WTC11 (cell line): ENCODE measurements around the gene ZNF236. TPM values are rescaled to one million over a fixed set of nuclear protein-coding genes. Genes with fewer than 3 reads are reported as not detected.

Source experiments
- ATAC-seq: fragments of 200-7000 bp; cut with Tn5 transposase; 2 replicates; pipeline ENCODE4 v1.10.0; 2021; ENCODE audit warnings: mild to moderate bottlenecking, moderate library complexity
- CTCF ChIA-PET: fragments of 300-600 bp; sonication (Branson Sonifier 250); formaldehyde crosslinking; loops from one replicate; lab custom pipeline; 2021; ENCODE audit warnings: antibody characterized with exemption; lab: Charles Lee
- POLR2A ChIA-PET: fragments of 350-600 bp; sonication (Branson Sonifier 250); formaldehyde crosslinking; loops from one replicate; lab custom pipeline; 2021; ENCODE audit warnings: antibody characterized with exemption; lab: Charles Lee
- DNase-seq: peaks from one replicate; pipeline ENCODE4 v3.0.0; 2021; ENCODE audit warnings: low spot score
- H3K27ac Mint-ChIP-seq: 2 replicates; pipeline ENCODE4 v1.8.0; 2021; ENCODE audit warnings: mixed read lengths
- H3K27me3 Mint-ChIP-seq: 2 replicates; pipeline ENCODE4 v1.8.0; 2021; ENCODE audit warnings: low read depth, mild to moderate bottlenecking, moderate library complexity, mixed read lengths
- H3K36me3 Mint-ChIP-seq: 2 replicates; pipeline ENCODE4 v1.8.0; 2021; ENCODE audit warnings: mixed read lengths
- H3K4me1 Mint-ChIP-seq: 2 replicates; pipeline ENCODE4 v1.8.0; 2022; ENCODE audit warnings: mixed read lengths
- H3K4me3 Mint-ChIP-seq: 2 replicates; pipeline ENCODE4 v1.8.0; 2021; ENCODE audit warnings: mild to moderate bottlenecking, moderate library complexity, mixed read lengths
- H3K9me3 Mint-ChIP-seq: 2 replicates; pipeline ENCODE4 v1.8.0; 2021; ENCODE audit warnings: mixed read lengths
- ATF2 ChIP-seq: sonication (generic); formaldehyde crosslinking; IDR thresholded peaks from 2 replicates; pipeline ENCODE4 v1.8.1; 2022; ENCODE audit warnings: low read depth, missing genetic modification reagents, borderline replicate concordance
- CBFB ChIP-seq: sonication (generic); formaldehyde crosslinking; IDR thresholded peaks from 2 replicates; pipeline ENCODE4 v1.8.1; 2022; ENCODE audit warnings: mild to moderate bottlenecking, low read depth, missing genetic modification reagents
- CREB1 ChIP-seq: sonication (generic); formaldehyde crosslinking; IDR thresholded peaks from 2 replicates; pipeline ENCODE4 v1.8.0; 2023; ENCODE audit warnings: mild to moderate bottlenecking, missing genetic modification reagents
- FOXP4 ChIP-seq: sonication (generic); formaldehyde crosslinking; IDR thresholded peaks from 2 replicates; pipeline ENCODE4 v1.8.0; 2022; ENCODE audit warnings: mild to moderate bottlenecking, missing genetic modification reagents
- HMGA2 ChIP-seq: fragments of 250-450 bp; sonication (Bioruptor Pico); IDR thresholded peaks from 2 replicates; pipeline ENCODE4 v1.4.0; 2021; ENCODE audit warnings: mild to moderate bottlenecking, moderate library complexity
- MXD4 ChIP-seq: fragments of 250-450 bp; sonication (Bioruptor Pico); IDR thresholded peaks from 2 replicates; pipeline ENCODE4 v1.8.0; 2021; ENCODE audit warnings: mild to moderate bottlenecking, moderate library complexity, borderline replicate concordance
- MYBL2 ChIP-seq: sonication (generic); formaldehyde crosslinking; IDR thresholded peaks from 2 replicates; pipeline ENCODE4 v1.8.1; 2023; ENCODE audit warnings: mild to moderate bottlenecking, moderate library complexity, missing genetic modification reagents
- NFE2L1 ChIP-seq: sonication (generic); formaldehyde crosslinking; IDR thresholded peaks from 2 replicates; pipeline ENCODE4 v1.8.1; 2023; ENCODE audit warnings: missing genetic modification reagents
- NR2C2 ChIP-seq: sonication (generic); formaldehyde crosslinking; IDR thresholded peaks from 2 replicates; pipeline ENCODE4 v1.8.0; 2022; ENCODE audit warnings: mild to moderate bottlenecking, missing genetic modification reagents
- PRDM15 ChIP-seq: sonication (generic); formaldehyde crosslinking; IDR thresholded peaks from 2 replicates; pipeline ENCODE4 v1.8.0; 2022; ENCODE audit warnings: missing genetic modification reagents
- TCF7 ChIP-seq: sonication (generic); formaldehyde crosslinking; IDR thresholded peaks from 2 replicates; pipeline ENCODE4 v1.8.0; 2022; ENCODE audit warnings: mild to moderate bottlenecking, low read depth, missing genetic modification reagents, moderate library complexity
- TEAD1 ChIP-seq: sonication (generic); formaldehyde crosslinking; IDR thresholded peaks from 2 replicates; pipeline ENCODE4 v1.8.0; 2022; ENCODE audit warnings: mild to moderate bottlenecking, missing genetic modification reagents
- USF1 ChIP-seq: sonication (generic); formaldehyde crosslinking; IDR thresholded peaks from 2 replicates; pipeline ENCODE4 v1.8.0; 2022; ENCODE audit warnings: mild to moderate bottlenecking, missing genetic modification reagents
- ZBTB21 ChIP-seq: sonication (generic); formaldehyde crosslinking; IDR thresholded peaks from 2 replicates; pipeline ENCODE4 v1.8.1; 2023; ENCODE audit warnings: mild to moderate bottlenecking, missing genetic modification reagents, borderline replicate concordance
- ZNF317 ChIP-seq: sonication (generic); formaldehyde crosslinking; IDR thresholded peaks from 2 replicates; pipeline ENCODE4 v1.8.1; 2023; ENCODE audit warnings: low read depth, mild to moderate bottlenecking, moderate library complexity, missing genetic modification reagents, borderline replicate concordance
- ZNF416 ChIP-seq: fragments of 250-450 bp; sonication (Bioruptor Pico); IDR thresholded peaks from 2 replicates; pipeline ENCODE4 v1.9.0; 2021; ENCODE audit warnings: mild to moderate bottlenecking, inconsistent platforms
- ZNF532 ChIP-seq: fragments of 250-450 bp; sonication (Bioruptor Pico); IDR thresholded peaks from 2 replicates; pipeline ENCODE4 v1.9.0; 2021; ENCODE audit warnings: mild to moderate bottlenecking, borderline replicate concordance
- ZSCAN18 ChIP-seq: fragments of 250-450 bp; sonication (Bioruptor Pico); IDR thresholded peaks from 2 replicates; pipeline ENCODE4 v2.1.2; 2022; ENCODE audit warnings: mild to moderate bottlenecking, moderate library complexity
- total RNA-seq: library from RNA; stranded (reverse); gene quantifications from 3 replicates; pipeline ENCODE4 v1.2.3, GENCODE V29; 2021

Gene ZNF236
- total RNA-seq, 1 experiment from 2014 or later: 19.9 TPM

- TF ChIP-seq ZSCAN18 (CRISPR knock-in tag): no peak
- TF ChIP-seq ZBTB21 (CRISPR knock-in tag): no peak
- no peak for TF ChIP-seq CBFB (CRISPR knock-in tag)
- TF ChIP-seq CREB1 (CRISPR knock-in tag): no peak
- no peak for TF ChIP-seq ZNF532 (CRISPR knock-in tag)
- no peak for TF ChIP-seq ATF2 (CRISPR knock-in tag)
- TF ChIP-seq ZNF416 (CRISPR knock-in tag): no peak
- no peak for TF ChIP-seq NFE2L1 (CRISPR knock-in tag)
- TF ChIP-seq TEAD1: no peak
- TF ChIP-seq ZNF317 (CRISPR knock-in tag): no peak
- TF ChIP-seq PRDM15 (CRISPR knock-in tag): no peak
- no peak for TF ChIP-seq MYBL2 (CRISPR knock-in tag)
- TF ChIP-seq NR2C2: no peak
- no peak for TF ChIP-seq USF1 (CRISPR knock-in tag)
- TF ChIP-seq, all 79 proteins: peak for 0
- DNase-seq (no peak), ATAC-seq (no peak)
- ChIA-PET POLR2A (no interaction called here), CTCF (interaction anchor here (0.8 kb wide), 1 partner anchor 75 kb away, joined by 3 read pairs; no protein-coding TSS in a partner anchor)
- H3K4me1 Mint-ChIP-seq: peaks cover 13% of the 10 kb centered on the region
- H3K27ac Mint-ChIP-seq: no peak overlapping the region
- no peak overlapping the region for H3K4me3 Mint-ChIP-seq
- H3K9me3 Mint-ChIP-seq: no peaks in the 10 kb centered on the region
- no peaks in the 10 kb centered on the region for H3K27me3 Mint-ChIP-seq
- H3K36me3 Mint-ChIP-seq: peaks cover 27% of the 10 kb centered on the region
Measured at GRCh38 chr18:76878426-76878825, 56.1 kb downstream of the ZNF236 start.

GRCh38 chr18:76880026-76880425, 57.7 kb downstream of the ZNF236 start:
- no peaks in the 10 kb centered on the region for H3K9me3 Mint-ChIP-seq
- DNase-seq: no peak
- H3K27me3 Mint-ChIP-seq: no peaks in the 10 kb centered on the region
- H3K27ac Mint-ChIP-seq: no peak overlapping the region
- H3K36me3 Mint-ChIP-seq: peaks cover 28% of the 10 kb centered on the region
- no peak overlapping the region for H3K4me3 Mint-ChIP-seq
- peaks cover 3% of the 10 kb centered on the region for H3K4me1 Mint-ChIP-seq
- CTCF ChIA-PET: no interaction called here
- ATAC-seq: no peak
- POLR2A ChIA-PET: no interaction called here
- TF ChIP-seq FOXP4 (CRISPR knock-in tag) (no peak), TCF7 (CRISPR knock-in tag) (no peak), HMGA2 (CRISPR knock-in tag) (no peak), PRDM15 (CRISPR knock-in tag) (no peak), MXD4 (CRISPR knock-in tag) (no peak), CREB1 (CRISPR knock-in tag) (no peak), MYBL2 (CRISPR knock-in tag) (no peak)
